Measurements from ENCODE around the gene RRAGD.

DNA sequence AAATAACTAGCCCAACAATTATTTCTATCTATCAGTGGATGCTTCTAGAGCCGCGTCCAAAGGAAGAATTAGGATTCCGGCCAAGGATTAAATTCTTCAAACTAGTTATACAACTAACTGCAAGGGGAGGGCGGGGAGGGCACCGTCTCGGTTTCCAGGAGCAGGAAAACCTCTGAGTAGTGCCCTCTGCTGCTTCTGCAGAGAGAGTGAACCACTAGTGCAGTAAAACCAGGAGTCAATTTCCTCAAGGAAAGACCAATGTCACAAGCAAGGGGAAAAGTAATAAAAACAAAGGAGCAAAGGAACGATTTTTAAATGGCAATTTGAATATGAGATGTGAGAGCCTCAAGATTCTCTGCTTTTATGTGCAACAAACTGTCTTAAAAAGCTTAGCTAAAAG, 43.1 kb downstream of the RRAGD start:
- no peak for TF ChIP-seq EP300 (IDR thresholded peaks at IDR 0.05)
- TF ChIP-seq POLR2AphosphoS5 (IDR thresholded peaks at IDR 0.05), result peak; percentile 42 to 60
- no peak for TF ChIP-seq POLR2A (IDR thresholded peaks at IDR 0.05; ENCODE audit: low read depth)

Measured in esophagus muscularis mucosa (tissue), 3 donors.